Epithelial cell of esophagus (primary cell): ENCODE results near the gene NSRP1.

Experiments
- DNase-seq: peaks from one replicate; pipeline ENCODE4 v3.0.0; 2010; ENCODE audit warnings: low read depth
- H3K4me3 ChIP-seq: 2 replicates; pipeline ENCODE4 v1.5.1; 2011; ENCODE audit warnings: mild to moderate bottlenecking, low read length, control low read depth
- TF ChIP-seq, protein P1 (sequence below): IDR thresholded peaks from 2 replicates; pipeline ENCODE4 v1.5.1; 2011; ENCODE audit warnings: low read depth, mild to moderate bottlenecking, low read length, control low read depth, inconsistent platforms; ENCODE audit not compliant: insufficient read depth; ENCODE audit errors: missing control alignments

NSRP1 gene

DNA sequence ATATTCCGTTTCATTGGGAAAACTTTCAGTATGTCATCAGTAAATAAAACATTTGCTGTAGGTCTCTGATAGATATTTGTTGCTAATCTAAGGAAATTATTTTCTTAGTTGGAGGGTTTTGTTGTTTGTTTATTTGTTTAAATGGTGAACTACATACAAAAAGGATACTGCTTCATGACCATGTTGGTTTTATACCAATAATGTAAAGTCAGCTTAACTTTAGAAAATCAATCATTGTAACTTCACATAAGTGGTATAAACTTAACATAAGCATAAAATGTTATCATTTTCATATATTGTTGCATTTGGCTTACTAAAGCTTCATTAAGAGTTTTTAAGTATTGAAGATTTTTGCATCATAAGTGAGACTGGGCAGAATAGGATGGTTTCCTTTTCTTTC is 57.9 kb downstream of the NSRP1 start:
- TF ChIP-seq, protein P1, sequence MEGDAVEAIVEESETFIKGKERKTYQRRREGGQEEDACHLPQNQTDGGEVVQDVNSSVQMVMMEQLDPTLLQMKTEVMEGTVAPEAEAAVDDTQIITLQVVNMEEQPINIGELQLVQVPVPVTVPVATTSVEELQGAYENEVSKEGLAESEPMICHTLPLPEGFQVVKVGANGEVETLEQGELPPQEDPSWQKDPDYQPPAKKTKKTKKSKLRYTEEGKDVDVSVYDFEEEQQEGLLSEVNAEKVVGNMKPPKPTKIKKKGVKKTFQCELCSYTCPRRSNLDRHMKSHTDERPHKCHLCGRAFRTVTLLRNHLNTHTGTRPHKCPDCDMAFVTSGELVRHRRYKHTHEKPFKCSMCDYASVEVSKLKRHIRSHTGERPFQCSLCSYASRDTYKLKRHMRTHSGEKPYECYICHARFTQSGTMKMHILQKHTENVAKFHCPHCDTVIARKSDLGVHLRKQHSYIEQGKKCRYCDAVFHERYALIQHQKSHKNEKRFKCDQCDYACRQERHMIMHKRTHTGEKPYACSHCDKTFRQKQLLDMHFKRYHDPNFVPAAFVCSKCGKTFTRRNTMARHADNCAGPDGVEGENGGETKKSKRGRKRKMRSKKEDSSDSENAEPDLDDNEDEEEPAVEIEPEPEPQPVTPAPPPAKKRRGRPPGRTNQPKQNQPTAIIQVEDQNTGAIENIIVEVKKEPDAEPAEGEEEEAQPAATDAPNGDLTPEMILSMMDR: no peak
- H3K4me3 ChIP-seq: no peak overlapping the region
- DNase-seq: no peak

DNA sequence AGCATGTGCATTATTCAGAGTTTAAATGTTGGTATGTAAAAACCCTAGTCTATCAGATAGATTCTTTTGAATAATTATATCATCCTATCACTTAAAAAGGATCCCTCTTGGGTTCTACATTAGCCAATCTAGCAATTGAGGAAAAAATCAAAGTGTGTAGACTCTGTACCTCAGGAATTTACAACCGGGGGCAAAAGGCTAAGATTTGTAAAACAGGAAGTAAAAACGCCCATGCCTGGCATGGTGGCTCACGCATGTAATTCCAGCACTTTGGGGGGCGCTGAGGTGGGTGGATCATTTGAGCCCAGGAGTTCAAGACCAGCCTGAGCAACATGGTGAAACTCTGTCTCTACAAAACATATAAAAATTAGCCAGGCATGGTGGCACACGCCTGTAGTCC is 60.2 kb downstream of the NSRP1 start:
- DNase-seq: no peak
- no peak overlapping the region for H3K4me3 ChIP-seq
- TF ChIP-seq, protein P1: no peak

DNA sequence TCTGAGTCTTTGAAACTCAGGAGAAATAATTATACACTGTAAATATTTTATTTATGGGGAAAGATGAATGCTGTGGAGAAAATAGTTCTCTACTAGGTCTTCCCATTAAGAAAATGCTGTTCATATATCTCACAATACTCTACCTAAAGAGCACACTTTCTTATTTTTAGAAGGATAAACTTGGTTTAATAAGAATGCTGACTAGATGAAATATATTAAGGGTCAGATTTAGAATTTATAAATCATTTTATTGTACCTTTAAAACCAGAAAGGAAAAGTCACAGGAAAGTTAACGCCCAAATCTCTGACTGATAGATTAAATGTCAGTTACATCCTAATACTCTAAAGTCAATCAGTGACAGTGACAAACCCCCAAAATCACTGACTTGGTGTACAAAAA is 70.1 kb downstream of the NSRP1 start:
- TF ChIP-seq, protein P1: no peak
- no peak overlapping the region for H3K4me3 ChIP-seq
- no peak for DNase-seq

DNA sequence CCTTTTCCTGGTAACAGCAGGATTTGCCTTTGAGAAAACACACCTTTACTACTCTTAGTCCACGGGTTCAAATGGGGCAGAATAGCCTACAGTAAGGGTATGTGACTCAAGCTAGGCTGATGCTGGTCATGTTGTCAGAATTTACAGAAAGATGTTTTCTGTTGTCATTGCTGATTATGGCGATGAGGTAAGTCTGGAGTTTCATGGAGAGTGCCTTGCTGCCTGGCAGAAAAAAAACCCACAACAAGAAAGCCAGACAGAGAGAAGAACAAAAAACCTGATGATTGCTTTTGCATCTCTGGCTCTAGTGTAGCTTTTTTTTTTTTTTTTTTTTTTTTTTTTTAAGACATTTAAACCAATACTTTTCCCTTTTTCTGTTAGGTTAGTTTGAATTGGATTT is 71.0 kb downstream of the NSRP1 start:
- TF ChIP-seq, protein P1: no peak
- DNase-seq: peak; percentile 35
- no peak overlapping the region for H3K4me3 ChIP-seq

DNA sequence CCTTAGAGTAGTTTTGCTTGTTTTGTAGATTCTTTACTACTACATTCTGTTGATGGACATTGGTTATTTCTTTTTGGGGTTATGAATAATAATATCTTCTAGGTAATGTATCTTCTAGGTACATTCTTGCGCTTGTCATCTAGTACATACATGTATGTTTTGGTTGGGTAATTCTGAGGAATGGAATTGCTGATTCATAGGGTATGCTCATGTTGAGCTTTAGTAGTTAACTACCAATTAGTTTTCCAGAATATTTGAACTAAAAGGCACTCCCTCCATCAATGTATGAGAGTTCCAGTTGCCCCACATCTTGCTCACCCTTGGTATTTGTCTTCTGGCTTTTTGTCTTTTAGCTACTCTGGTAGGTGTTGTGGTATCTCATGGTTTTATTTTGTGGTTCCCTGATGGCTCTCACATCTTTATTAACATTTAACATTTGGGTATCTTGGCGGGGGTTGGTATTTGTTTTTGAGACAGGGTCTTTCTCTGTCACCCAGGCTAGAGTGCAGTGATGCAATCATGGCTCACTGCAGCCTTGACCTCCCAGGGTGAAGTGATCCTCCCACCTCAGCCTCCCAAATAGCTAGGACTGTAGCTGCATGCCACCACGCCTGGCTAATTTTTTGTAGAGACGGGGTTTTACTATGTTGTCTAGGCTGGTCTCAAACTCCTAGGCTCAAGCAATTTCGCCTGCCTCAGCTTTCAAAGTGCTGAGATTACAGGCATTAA is 71.8 kb downstream of the NSRP1 start:
- TF ChIP-seq, protein P1: no peak
- DNase-seq: peak; percentile 83
- no peak overlapping the region for H3K4me3 ChIP-seq

DNA sequence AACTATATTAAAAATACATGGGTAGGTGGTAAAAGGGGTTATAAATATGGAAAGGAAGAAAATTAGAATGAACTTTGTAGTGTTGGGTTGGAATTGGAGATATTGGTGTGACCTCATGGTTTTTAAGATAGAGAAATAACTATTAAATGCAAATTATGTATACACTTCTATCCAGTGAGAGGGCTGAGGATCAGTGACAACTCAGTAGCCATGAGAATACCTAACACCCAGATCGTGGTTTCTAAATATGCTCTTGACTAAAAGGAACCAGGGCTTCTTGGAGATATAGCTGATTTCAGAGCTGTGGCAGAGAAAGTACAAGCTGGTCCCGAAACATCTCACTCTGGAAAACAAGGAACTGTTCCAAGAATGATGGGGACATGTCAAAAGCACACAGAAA is 74.5 kb downstream of the NSRP1 start:
- TF ChIP-seq, protein P1: no peak
- no peak overlapping the region for H3K4me3 ChIP-seq
- DNase-seq: no peak

DNA sequence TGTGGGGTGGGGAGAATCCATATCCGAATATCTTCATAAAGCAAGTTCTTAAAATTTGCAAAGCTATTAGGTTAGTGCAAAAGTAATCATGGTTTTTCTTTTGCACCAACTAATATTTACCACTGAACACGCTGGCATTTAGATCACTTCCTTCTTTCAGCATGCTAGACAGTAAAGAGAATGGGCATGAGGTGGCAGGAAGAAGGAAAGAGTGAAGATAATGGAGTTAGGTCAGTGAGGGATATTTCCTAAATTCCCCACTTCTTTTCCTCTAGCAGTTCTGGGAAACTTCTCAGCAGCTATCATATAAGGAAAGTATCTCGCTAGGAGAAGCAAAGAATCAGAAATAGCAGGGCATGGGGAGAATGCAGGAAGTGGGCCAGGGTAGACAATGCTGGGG is 79.9 kb downstream of the NSRP1 start:
- H3K4me3 ChIP-seq: no peak overlapping the region
- no peak for DNase-seq
- TF ChIP-seq, protein P1: no peak
